ENCODE data around the gene ELOVL5.

DNA sequence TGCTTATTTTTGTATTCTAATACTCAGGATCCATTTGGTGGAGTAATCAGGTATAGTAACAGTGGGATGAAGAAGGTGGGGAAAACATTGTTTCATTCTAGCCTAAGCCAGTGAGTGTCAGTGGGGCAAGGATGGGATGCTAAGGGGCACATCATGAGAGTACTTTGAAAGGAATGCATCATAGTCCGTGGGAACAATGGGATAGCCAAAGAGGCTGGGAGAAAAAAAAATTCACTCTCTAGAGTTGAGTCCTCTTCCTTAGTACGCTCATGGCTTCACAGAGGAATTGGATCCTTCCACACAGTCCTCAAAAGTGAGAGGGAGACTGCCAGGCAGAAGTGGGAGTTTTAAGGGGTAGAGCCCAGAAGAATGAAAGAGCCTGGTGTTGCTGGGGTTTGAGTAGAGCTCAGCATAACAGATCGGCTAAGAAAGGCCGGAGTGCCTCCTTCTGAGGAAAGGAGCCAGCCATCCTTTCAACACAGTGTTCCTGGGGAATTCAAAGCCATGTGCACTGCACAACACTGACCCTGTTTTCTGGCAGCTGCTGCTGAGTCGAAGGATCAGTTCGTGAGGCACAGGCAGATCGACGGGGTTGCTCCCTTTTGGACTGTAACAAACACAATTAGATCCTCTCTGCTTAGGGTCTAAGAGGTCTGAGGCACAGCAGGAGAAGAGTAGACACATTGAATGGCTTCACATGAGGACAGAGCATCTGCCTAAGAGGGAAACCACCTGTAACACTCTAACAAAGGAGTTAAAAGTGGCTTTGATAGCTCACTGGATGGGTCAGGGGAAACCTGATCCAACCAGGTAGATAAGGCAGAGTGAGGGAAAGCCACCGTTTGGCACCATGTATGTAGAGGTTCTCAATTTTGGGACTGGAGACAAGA lies 61.2 kb downstream of the ELOVL5 start:
- TF ChIP-seq, protein P1, sequence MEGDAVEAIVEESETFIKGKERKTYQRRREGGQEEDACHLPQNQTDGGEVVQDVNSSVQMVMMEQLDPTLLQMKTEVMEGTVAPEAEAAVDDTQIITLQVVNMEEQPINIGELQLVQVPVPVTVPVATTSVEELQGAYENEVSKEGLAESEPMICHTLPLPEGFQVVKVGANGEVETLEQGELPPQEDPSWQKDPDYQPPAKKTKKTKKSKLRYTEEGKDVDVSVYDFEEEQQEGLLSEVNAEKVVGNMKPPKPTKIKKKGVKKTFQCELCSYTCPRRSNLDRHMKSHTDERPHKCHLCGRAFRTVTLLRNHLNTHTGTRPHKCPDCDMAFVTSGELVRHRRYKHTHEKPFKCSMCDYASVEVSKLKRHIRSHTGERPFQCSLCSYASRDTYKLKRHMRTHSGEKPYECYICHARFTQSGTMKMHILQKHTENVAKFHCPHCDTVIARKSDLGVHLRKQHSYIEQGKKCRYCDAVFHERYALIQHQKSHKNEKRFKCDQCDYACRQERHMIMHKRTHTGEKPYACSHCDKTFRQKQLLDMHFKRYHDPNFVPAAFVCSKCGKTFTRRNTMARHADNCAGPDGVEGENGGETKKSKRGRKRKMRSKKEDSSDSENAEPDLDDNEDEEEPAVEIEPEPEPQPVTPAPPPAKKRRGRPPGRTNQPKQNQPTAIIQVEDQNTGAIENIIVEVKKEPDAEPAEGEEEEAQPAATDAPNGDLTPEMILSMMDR (IDR thresholded peaks at IDR 0.05): no peak
- no peak for TF ChIP-seq POLR2A (IDR thresholded peaks at IDR 0.05)

Measured in thyroid gland (tissue), 4 donors.